ENCODE data around the gene GRHL1.

Gene GRHL1

GRCh38 chr2:9972621-9973479 is 21.4 kb downstream of the GRHL1 start:
- DNase-seq = no peak

GRCh38 chr2:9973690-9974089 is 22.2 kb downstream of the GRHL1 start:
- DNase-seq = no peak

- no peak for DNase-seq
Measured at GRCh38 chr2:9974343-9974742, 22.9 kb downstream of the GRHL1 start.

- no peak for DNase-seq
Measured at GRCh38 chr2:9975328-9975727, 23.8 kb downstream of the GRHL1 start.

GRCh38 chr2:9975805-9976447 is 24.4 kb downstream of the GRHL1 start:
- DNase-seq = peak; percentile 27

- DNase-seq = no peak
Measured at GRCh38 chr2:9979977-9980376, 28.5 kb downstream of the GRHL1 start.

GRCh38 chr2:9980520-9980919 is 29.0 kb downstream of the GRHL1 start:
- no peak for DNase-seq

- no peak for DNase-seq
Measured at GRCh38 chr2:9981655-9982054, 30.2 kb downstream of the GRHL1 start.

- DNase-seq = no peak
Measured at GRCh38 chr2:9982248-9982647, 30.8 kb downstream of the GRHL1 start.

GRCh38 chr2:9982891-9983290 is 31.4 kb downstream of the GRHL1 start:
- DNase-seq = no peak

GRCh38 chr2:9983401-9984216 is 32.1 kb downstream of the GRHL1 start:
- DNase-seq = no peak

- peak; percentile 79 for DNase-seq
Measured at GRCh38 chr2:9984217-9984739, 32.8 kb downstream of the GRHL1 start.

- no peak for DNase-seq
Measured at GRCh38 chr2:9984871-9985480, 33.5 kb downstream of the GRHL1 start.

- no peak for DNase-seq
Measured at GRCh38 chr2:9985531-9986328, 34.2 kb downstream of the GRHL1 start.

GRCh38 chr2:9988320-9988719 is 36.8 kb downstream of the GRHL1 start:
- no peak for DNase-seq

- DNase-seq = no peak
Measured at GRCh38 chr2:9990736-9991135, 39.2 kb downstream of the GRHL1 start.

GRCh38 chr2:9991221-9991620 is 39.7 kb downstream of the GRHL1 start:
- no peak for DNase-seq

GRCh38 chr2:9991829-9992273 is 40.4 kb downstream of the GRHL1 start:
- peak; percentile 55 for DNase-seq

GRCh38 chr2:9992427-9993187 is 41.1 kb downstream of the GRHL1 start:
- no peak for DNase-seq

GRCh38 chr2:9993488-9994165 is 42.1 kb downstream of the GRHL1 start:
- peak; percentile 47 for DNase-seq

Measured in hematopoietic multipotent progenitor cell treated with erythropoietin and hydrocortisone succinate and interleukin-3 and kit ligand, for 4 days (in vitro differentiated cells).